Stomach smooth muscle (tissue), 2 donors: ENCODE data around the gene TRABD2A.

Experiments used
- H3K27ac ChIP-seq: one replicate; pipeline ENCODE4 v1.7.0; 2013; ENCODE audit warnings: mild to moderate bottlenecking, low read length, inconsistent platforms
- H3K27me3 ChIP-seq, 2 donors: one replicate each; pipeline ENCODE4 v1.7.0; 2013; ENCODE audit warnings: low read length in 2 of 2; ENCODE audit not compliant: insufficient read depth in 2 of 2, control insufficient read depth in 1 of 2
- H3K36me3 ChIP-seq, 2 donors: one replicate each; pipeline ENCODE4 v1.7.0; 2013; ENCODE audit warnings: low read length in 2 of 2; ENCODE audit not compliant: control insufficient read depth in 2 of 2, insufficient read depth in 2 of 2
- H3K4me1 ChIP-seq: one replicate; pipeline ENCODE4 v1.7.0; 2013; ENCODE audit warnings: low read length; ENCODE audit not compliant: control insufficient read depth, insufficient read depth
- H3K4me3 ChIP-seq, 2 donors: one replicate each; pipeline ENCODE4 v1.7.0; 2013; ENCODE audit warnings: low read length in 2 of 2
- H3K9ac ChIP-seq, 2 donors: one replicate each; pipeline ENCODE4 v1.7.0; 2013; ENCODE audit warnings: low read length in 2 of 2, mild to moderate bottlenecking in 1 of 2
- H3K9me3 ChIP-seq, 2 donors: one replicate each; pipeline ENCODE4 v1.7.0; 2013; ENCODE audit warnings: low read length in 2 of 2; ENCODE audit not compliant: control insufficient read depth in 2 of 2
- donor health status: healthy.
- donor health status: Pancreatic carcinoma.

TRABD2A gene

GRCh38 chr2:84865181-84865783, 15.6 kb downstream of the TRABD2A start:
- H3K4me3 ChIP-seq = no peak overlapping the region
- no peak overlapping the region for H3K9ac ChIP-seq
- H3K27me3 ChIP-seq = peaks cover 0 to 5% of the 10 kb centered on the region in 2 donors
- no peaks in the 10 kb centered on the region for H3K9me3 ChIP-seq
- no peaks in the 10 kb centered on the region for H3K4me1 ChIP-seq
- H3K27ac ChIP-seq = no peak overlapping the region
- H3K36me3 ChIP-seq = no peaks in the 10 kb centered on the region

GRCh38 chr2:84862006-84862405, 18.9 kb downstream of the TRABD2A start:
- peaks cover 2 to 5% of the 10 kb centered on the region in 2 donors for H3K27me3 ChIP-seq
- H3K27ac ChIP-seq = no peak overlapping the region
- no peaks in the 10 kb centered on the region for H3K9me3 ChIP-seq
- H3K4me1 ChIP-seq = no peaks in the 10 kb centered on the region
- no peaks in the 10 kb centered on the region for H3K36me3 ChIP-seq
- H3K4me3 ChIP-seq = no peak overlapping the region
- H3K9ac ChIP-seq = no peak overlapping the region

- Histone ChIP-seq H3K9ac (no peak overlapping the region), H3K4me3 (no peak overlapping the region), H3K27me3 (peaks cover 2 to 5% of the 10 kb centered on the region in 2 donors), H3K27ac (no peak overlapping the region), H3K4me1 (no peaks in the 10 kb centered on the region), H3K36me3 (no peaks in the 10 kb centered on the region), H3K9me3 (no peaks in the 10 kb centered on the region)
Observed at GRCh38 chr2:84861539-84861938, 19.3 kb downstream of the TRABD2A start.

GRCh38 chr2:84858937-84859336, 21.9 kb downstream of the TRABD2A start:
- no peak overlapping the region for H3K9ac ChIP-seq
- H3K27me3 ChIP-seq = peaks cover 2 to 3% of the 10 kb centered on the region in 2 donors
- no peak overlapping the region for H3K27ac ChIP-seq
- no peaks in the 10 kb centered on the region for H3K36me3 ChIP-seq
- no peaks in the 10 kb centered on the region for H3K9me3 ChIP-seq
- no peaks in the 10 kb centered on the region for H3K4me1 ChIP-seq
- no peak overlapping the region for H3K4me3 ChIP-seq

DNA sequence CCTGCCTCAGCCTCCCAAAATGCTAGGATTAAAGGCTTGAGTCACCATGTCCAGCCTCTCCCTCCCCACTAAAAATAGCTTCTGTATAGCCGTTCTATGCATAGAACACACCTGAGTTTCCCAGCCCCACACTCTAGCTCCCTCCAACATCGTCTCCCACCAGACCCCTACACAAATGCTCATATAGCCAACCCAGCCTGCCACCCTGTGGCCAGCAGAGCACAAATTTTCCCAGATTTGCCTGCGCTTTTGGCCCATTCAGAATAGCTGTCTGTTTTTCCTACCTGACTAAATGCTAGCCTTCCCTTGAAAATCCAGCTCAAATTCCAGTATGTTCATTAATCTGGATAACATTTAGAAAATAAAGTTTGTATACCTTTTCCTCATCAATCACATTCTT, 22.8 kb downstream of the TRABD2A start:
- Histone ChIP-seq H3K4me3 (no peak overlapping the region), H3K9me3 (no peaks in the 10 kb centered on the region), H3K4me1 (no peaks in the 10 kb centered on the region), H3K36me3 (no peaks in the 10 kb centered on the region), H3K27ac (no peak overlapping the region), H3K27me3 (peaks cover 2 to 3% of the 10 kb centered on the region in 2 donors), H3K9ac (no peak overlapping the region)

DNA sequence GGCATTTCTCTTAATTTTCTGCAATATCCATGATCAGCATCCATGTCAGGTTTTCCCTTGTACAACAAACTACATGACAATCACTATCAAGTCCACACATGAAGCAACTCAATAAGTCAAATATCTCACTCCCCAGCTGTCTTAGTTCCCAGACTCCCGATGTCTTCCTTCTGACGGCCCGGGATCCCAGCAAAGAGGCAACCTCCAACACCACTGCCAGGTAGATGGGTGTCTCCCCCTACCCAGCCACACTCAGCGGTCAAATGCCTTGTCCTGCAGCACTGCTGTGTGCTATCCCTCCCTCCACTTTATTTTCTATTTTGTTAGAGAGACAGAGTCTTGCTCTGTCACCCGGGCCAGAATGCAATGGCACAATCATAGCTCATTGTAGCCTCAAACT, 23.3 kb downstream of the TRABD2A start:
- Histone ChIP-seq H3K9ac (no peak overlapping the region), H3K4me1 (no peaks in the 10 kb centered on the region), H3K4me3 (no peak overlapping the region), H3K36me3 (no peaks in the 10 kb centered on the region), H3K27ac (no peak overlapping the region), H3K9me3 (no peaks in the 10 kb centered on the region), H3K27me3 (peaks cover 2 to 3% of the 10 kb centered on the region in 2 donors)

DNA sequence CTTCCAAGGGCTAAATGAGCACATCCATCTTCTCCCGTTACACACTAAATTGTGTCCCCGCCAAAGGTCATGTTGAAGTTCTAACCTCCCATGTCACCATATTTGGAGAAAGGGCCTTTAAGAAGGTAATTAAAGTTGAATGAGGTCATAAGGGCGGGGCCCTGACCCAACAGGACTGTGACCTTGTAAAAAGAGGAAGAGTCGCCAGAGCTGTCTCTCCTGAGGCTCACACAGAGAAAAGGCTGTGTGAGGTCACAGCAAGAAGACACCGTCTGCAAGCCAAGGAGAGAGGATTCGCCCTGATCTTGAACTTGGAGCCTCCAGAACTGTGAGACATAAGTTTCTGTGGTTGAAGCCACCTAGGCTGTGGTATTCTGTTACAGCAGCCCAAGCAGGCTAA, 24.1 kb downstream of the TRABD2A start:
- no peaks in the 10 kb centered on the region for H3K4me1 ChIP-seq
- peaks cover 0 to 2% of the 10 kb centered on the region in 2 donors for H3K27me3 ChIP-seq
- H3K27ac ChIP-seq = no peak overlapping the region
- H3K9ac ChIP-seq = no peak overlapping the region
- no peak overlapping the region for H3K4me3 ChIP-seq
- no peaks in the 10 kb centered on the region for H3K36me3 ChIP-seq
- no peaks in the 10 kb centered on the region for H3K9me3 ChIP-seq

DNA sequence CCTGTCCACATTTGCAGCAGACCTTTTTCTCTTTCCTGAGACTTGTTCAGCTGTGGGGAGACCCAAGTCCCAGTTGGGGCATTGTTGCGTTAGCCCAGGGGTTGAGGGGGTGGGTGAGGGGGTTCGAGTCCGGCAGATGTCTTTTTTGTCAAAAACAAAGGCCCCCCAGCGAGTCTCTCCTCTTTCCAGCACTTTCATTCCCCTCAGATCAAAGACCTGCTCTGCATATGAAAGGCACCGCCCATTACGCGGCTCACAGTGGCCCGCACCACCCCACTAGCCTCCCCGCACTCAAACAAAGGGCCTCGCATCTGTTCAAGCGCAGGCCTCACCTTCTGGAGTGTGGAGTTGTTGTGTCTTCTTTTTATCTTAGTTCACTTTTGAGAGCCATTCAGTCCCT, 25.2 kb downstream of the TRABD2A start:
- H3K4me1 ChIP-seq = no peaks in the 10 kb centered on the region
- peaks cover 0 to 2% of the 10 kb centered on the region in 2 donors for H3K27me3 ChIP-seq
- no peak overlapping the region for H3K27ac ChIP-seq
- no peaks in the 10 kb centered on the region for H3K9me3 ChIP-seq
- no peak overlapping the region for H3K4me3 ChIP-seq
- no peaks in the 10 kb centered on the region for H3K36me3 ChIP-seq
- H3K9ac ChIP-seq = no peak overlapping the region

DNA sequence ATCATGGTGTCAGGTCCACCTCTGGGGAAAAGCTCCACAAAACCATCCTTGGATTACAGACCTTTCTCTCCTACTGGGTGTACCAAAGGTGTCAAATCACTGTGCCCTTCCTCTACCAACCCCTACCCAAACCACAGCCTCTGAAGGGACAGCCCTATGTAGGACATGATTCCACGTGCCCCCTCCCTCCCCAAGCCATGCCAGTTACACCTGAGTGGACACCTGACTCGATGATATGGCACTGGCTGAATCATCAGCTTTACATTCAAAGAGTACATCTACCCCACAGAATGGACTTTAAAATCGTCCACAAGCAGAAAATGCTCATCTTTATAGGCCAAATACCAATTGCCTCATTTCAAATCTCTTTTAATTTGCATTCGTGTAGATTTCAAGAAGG, 26.0 kb downstream of the TRABD2A start:
- Histone ChIP-seq H3K4me3 (no peak overlapping the region), H3K27ac (no peak overlapping the region), H3K27me3 (peaks cover 0 to 2% of the 10 kb centered on the region in 2 donors), H3K36me3 (no peaks in the 10 kb centered on the region), H3K9ac (no peak overlapping the region), H3K4me1 (no peaks in the 10 kb centered on the region), H3K9me3 (no peaks in the 10 kb centered on the region)

DNA sequence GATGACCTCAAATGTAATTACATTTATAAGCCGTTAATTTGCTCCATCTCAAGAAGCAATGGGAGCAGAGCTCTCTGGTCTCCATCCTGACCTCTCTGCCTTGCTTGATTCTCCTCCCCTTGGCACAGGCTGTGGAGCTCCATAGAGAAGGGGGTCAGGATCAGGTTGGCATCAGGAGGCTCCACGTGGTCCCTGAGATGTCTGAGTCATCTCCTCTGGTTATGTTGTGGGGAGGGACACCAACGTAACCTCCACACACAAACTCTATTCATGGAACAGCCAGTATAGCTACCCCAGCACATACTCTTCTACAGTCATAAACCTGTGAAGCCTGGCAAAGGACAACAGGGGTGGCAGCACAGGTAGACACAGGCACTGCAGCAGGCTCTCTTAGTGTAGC, 29.0 kb downstream of the TRABD2A start:
- no peaks in the 10 kb centered on the region for H3K9me3 ChIP-seq
- H3K36me3 ChIP-seq = no peaks in the 10 kb centered on the region
- no peaks in the 10 kb centered on the region for H3K27me3 ChIP-seq
- no peak overlapping the region for H3K4me3 ChIP-seq
- no peak overlapping the region for H3K27ac ChIP-seq
- no peak overlapping the region for H3K9ac ChIP-seq
- no peaks in the 10 kb centered on the region for H3K4me1 ChIP-seq

GRCh38 chr2:84850471-84850870, 30.4 kb downstream of the TRABD2A start:
- Histone ChIP-seq H3K4me3 (no peak overlapping the region), H3K9ac (no peak overlapping the region), H3K36me3 (no peaks in the 10 kb centered on the region), H3K9me3 (no peaks in the 10 kb centered on the region), H3K4me1 (no peaks in the 10 kb centered on the region), H3K27me3 (no peaks in the 10 kb centered on the region), H3K27ac (no peak overlapping the region)
